ENCODE results near the gene CCDC30.

The CCDC30 gene

DNA sequence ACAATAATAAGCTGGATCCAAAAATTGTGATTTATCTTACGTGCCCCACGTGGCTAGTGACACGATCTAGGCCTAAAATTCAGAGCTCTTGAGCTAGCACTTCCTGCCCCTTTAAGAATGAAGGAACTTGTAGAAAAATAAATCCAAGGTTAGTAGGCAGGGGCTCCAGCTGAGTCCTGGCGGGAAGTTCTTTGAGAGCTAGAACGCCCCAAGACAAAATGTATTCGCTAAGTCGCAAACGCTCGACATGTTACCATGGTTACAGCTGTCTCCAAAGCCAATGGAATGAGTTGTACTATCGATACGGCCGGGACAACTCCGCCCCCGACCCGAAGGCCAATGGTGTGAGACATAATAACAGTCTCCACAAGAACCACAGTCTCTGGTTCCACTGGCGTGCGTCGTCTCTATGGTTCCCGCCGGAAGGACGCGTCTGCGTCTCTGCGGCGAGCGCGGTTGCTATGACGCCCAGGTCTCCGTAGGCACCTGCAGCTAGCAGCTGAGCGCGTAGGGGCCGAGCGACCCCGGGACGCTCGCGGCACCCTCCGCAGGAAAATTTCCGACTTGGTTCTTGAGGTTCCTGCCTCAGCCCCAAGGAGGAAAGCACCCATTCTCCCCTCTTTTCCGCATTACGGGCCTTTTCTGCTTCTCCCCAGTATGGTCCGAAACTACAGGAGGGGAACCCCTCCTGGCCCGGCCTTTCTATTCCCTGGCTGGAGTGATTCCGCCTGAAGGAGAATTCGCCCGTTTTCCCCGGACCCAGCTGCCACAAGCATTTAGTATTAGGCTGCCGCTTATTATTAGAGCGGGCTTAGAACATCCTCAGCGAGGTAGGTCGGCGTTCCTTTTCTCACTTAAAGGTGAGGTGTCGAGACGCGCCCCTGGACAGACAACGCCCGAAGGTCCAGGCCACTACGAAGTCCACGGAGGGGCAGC lies at the start of gene CCDC30:
Gene CCDC30 (plus strand): TSS at position 459 of the 936 bp plus-strand sequence. CDS start 17,266 bp downstream, outside the sequence.
- peak; percentile 99 for FAIRE-seq

GRCh38 chr1:42414551-42415496 lies 48.3 kb upstream of the CCDC30 start:
- no peak for FAIRE-seq

GRCh38 chr1:42417166-42417565 lies 45.9 kb upstream of the CCDC30 start:
- FAIRE-seq = no peak

DNA sequence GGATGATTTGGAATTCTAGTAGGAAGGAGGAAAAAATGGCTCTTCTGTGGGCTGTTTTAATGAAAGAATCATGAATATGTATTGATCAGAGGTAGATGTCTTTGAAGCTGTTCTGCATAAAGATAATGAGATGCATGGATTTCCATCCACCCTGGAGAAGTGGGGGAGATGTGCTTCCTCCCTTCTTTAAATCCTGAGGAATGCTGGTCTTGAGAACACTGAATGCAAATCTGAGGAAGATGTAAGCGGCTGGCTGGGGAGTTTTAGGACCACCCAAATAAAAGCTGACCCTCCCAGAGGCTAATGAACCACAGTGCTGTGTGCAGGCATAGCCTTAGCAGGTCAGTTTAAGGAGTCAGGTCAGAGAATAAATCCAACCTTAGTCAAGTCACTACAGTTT lies 44.6 kb upstream of the CCDC30 start:
- FAIRE-seq = no peak

DNA sequence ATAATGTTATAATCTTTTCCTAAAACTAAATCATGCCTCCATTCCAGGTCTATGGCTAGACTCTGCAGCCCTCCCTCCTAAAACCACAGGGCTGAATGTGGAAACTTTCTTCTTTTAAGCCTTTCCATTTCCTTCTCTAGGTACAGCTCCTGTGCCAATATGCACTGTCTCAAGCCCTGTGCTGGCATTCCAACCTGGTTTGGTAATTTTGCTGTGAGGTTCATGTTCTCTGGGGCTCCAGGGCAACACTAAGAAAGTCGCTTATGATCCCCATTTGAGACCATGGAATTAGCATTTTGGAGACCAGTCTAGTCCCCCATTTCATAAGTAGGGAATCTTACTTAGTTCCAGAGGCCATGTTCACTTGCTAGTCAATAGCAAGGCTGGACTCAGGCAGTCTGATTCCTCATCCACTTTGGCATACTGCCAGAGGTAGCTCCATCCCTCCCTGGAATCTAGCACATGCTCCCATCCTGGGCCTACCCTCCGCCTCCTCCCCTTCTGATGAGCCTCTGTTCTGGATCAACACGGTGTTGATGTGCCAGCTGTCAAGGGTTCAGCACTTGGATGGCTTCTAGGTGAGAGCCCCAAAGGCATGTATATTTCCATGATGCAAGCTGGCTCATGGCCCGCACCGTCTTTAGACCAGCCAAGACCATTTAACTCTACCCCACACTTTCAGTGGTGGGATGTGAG lies 43.8 kb upstream of the CCDC30 start:
- FAIRE-seq = no peak

GRCh38 chr1:42420121-42420520 lies 43.0 kb upstream of the CCDC30 start:
- no peak for FAIRE-seq

DNA sequence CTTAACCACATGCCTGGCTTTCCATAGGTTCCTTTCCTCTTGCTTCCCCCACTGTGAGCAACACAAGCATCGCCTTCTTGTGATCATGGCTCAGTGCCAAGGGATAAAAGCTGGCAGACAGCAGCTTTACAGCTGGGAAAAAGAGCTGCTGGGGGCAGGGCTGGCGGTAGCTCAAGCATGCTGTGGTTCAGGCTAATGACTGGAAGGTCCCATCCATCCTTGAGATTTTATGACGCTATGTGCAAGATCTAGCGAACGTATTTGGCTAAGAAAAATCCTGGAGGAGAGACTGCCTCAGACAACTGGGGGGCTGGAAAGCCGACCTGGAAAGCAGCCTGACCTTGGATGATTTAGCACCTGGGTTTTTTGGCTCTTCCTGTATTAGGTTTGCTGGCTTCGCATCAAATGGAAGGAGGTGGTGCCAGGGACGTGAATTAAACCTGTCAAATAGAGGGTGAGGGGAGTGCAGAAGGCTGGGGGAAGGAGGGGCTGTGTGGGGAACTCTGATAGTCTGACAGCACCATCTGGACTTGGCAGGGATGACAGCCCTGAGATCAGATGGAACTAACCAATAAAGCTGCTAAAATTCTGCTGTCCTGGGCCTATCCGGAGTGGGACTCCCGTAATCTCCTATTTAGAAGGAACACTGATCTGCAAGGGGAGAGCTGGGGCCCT lies 42.0 kb upstream of the CCDC30 start:
- peak; percentile 92 for FAIRE-seq

DNA sequence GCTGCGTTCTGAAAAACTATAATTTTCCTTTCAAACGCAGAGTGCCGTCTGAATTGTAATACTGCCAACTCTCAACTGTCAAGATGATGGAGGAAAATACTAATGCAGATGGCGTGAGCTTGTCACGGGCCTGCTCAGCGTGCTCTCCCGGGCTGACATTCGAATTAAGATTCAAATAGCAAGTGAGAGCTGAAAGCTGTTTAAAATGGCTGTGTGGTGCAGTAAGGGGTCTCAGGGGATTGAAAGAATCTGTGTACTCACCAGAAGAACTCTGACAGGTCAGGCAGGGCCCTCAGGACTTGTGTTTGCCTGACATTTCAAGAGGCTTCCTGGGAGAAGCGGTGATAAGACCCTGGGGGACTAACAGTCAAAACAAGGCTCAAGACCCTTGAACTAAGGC lies 40.3 kb upstream of the CCDC30 start:
- FAIRE-seq = no peak

DNA sequence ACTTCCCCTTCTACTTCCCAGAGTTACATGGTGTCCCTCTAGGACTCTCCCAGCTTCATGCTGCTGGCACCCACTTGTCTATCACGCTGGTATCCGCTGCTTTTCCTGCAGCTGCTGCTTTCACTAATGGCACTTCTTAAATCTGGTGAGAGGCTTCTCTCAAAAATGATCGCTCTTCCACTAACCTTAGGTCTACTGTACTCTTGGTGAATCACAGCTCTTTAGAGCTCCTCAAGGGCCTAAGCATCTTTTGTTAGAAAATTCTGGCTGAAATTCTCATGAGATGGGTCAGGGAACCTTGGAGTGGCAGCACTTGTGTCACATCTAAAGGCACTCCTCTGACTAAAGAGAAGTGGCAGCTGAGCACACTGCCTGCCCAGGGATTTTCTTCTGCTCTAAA lies 39.4 kb upstream of the CCDC30 start:
- FAIRE-seq = no peak

- no peak for FAIRE-seq
These were observed 38.9 kb upstream of the CCDC30 start for GRCh38 chr1:42424201-42424600.

- FAIRE-seq = no peak
These were observed 35.8 kb upstream of the CCDC30 start for GRCh38 chr1:42427240-42427639.

GRCh38 chr1:42429603-42430002 lies 33.5 kb upstream of the CCDC30 start:
- FAIRE-seq = no peak

- no peak for FAIRE-seq
These were observed 32.6 kb upstream of the CCDC30 start for GRCh38 chr1:42430286-42431135.

- no peak for FAIRE-seq
These were observed 31.6 kb upstream of the CCDC30 start for GRCh38 chr1:42431514-42431913.

GRCh38 chr1:42432714-42433113 lies 30.4 kb upstream of the CCDC30 start:
- FAIRE-seq = no peak

GRCh38 chr1:42433369-42433768 lies 29.7 kb upstream of the CCDC30 start:
- FAIRE-seq = no peak

- FAIRE-seq = no peak
These were observed 28.7 kb upstream of the CCDC30 start for GRCh38 chr1:42434340-42434739.

DNA sequence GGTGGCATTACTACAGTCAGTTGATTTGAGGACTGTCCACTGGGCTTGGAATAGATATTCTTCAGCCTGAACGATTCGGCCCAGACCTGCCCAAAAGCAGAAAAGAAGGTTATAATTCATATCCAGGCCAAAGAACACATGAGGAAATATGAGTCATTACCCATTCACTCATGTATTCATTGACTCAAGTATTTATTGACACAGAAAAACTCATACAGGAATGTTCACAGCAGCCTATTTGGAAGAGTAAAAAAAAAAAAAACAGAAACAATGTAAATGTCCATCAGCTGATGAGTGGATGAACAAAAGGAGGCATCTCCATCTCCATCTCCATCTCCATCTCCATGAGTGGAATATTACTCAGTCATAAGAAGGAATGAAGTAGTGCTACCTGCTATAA lies 23.1 kb upstream of the CCDC30 start:
- FAIRE-seq = peak; percentile 90

- no peak for FAIRE-seq
These were observed 20.4 kb upstream of the CCDC30 start for GRCh38 chr1:42442662-42443061.

DNA sequence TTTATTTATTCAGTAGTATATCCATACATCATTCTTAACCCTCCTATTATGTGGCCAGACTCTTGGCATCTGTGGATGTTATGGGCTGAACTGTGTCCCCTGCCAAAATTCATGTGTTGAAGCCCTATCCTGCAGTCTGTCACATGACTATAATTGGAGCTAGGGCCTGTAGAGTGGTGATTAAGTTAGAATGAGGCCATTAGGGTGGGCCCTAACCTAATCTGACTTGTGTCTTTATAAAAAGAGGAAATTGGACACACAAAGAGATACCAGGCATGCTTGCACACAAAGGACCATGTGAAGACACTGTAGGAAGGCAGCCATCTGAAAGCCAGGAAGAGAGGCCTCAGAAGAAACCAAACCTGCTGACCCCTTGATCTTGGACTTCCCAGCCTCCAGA lies 13.8 kb upstream of the CCDC30 start:
- FAIRE-seq = no peak

GRCh38 chr1:42450061-42450460 lies 13.0 kb upstream of the CCDC30 start:
- FAIRE-seq = no peak

All from islet of Langerhans (tissue), 1 donor.